HCT116 (cell line): ENCODE measurements around the gene SMARCAL1.

Experiments
- EZH2 ChIP-seq: fragments of 200-600 bp; sonication (generic); IDR thresholded peaks from 2 replicates; pipeline ENCODE4 v1.6.1; 2017; ENCODE audit warnings: antibody characterized with exemption, mixed run types
- REST ChIP-seq: IDR thresholded peaks from 2 replicates; pipeline ENCODE4 v1.6.1; 2012; ENCODE audit warnings: low read depth
- YY1 ChIP-seq: IDR thresholded peaks from 2 replicates; pipeline ENCODE4 v1.6.1; 2011; ENCODE audit warnings: low read length, low read depth, moderate library complexity, mild to moderate bottlenecking; ENCODE audit not compliant: insufficient replicate concordance; ENCODE audit errors: extremely low read depth
- ZBTB33 ChIP-seq: IDR thresholded peaks from 2 replicates; pipeline ENCODE4 v1.6.1; 2011; ENCODE audit warnings: mild to moderate bottlenecking, low read length, moderate library complexity; ENCODE audit not compliant: insufficient replicate concordance; ENCODE audit errors: extremely low read depth
- TF ChIP-seq, protein P1 (sequence below): IDR thresholded peaks from 2 replicates; pipeline ENCODE4 v1.6.1; 2012
- TF ChIP-seq, protein P2 (sequence below), 3 experiments: fragments of 200-600 bp in 1 of 3; sonication (generic) in 1 of 3; IDR thresholded peaks in 2 of 3; conservative IDR thresholded peaks in 1 of 3; 2 replicates each; pipeline ENCODE4 v1.5.1; 2012 to 2017; ENCODE audit warnings: low read depth in 2 of 3, low read length in 2 of 3, antibody characterized with exemption in 1 of 3, borderline replicate concordance in 1 of 3, control low read depth in 1 of 3, mild to moderate bottlenecking in 1 of 3, mixed read lengths in 1 of 3, mixed run types in 1 of 3, moderate library complexity in 1 of 3; ENCODE audit not compliant: insufficient read depth in 1 of 3

DNA sequence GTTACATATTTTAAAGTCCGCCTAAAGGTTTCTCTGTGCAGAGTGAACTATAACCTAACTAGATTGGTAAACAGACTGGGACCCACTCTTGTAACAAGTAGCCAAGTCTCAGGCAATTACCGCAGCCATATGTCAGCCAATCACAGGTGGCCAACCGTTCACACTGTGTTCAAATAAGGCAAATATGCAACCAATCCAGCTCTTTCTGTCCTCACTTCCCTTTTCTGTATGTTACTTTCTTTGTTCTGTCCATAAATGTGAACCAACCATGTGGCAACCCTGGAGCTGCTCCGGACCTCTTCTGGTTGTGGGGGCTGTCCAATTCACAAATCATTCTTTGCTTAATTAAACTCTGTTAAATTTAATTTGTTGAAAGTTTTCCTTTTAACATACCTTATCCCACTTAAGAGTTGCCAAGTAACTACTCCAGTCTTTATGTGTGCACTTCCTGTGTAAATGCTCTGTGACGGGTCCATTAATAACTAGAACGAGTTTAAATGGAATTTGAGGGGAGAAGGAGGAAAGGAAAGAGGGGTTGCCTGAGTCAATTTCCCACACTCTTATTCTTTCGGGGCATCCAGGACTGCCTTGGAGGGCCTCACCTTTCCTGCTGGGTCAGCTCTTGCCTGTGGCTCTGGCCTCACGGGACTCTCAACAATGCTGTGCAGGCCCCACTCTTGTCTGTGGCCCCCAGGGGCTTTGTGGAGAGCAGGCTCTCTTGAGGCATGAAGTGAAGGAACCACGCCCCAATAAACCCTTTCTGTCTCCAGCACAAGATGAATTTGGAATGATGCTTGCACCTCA lies 79.7 kb downstream of the SMARCAL1 start:
- TF ChIP-seq, protein P1, sequence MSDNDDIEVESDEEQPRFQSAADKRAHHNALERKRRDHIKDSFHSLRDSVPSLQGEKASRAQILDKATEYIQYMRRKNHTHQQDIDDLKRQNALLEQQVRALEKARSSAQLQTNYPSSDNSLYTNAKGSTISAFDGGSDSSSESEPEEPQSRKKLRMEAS = no peak
- no peak for TF ChIP-seq REST
- TF ChIP-seq, protein P2, sequence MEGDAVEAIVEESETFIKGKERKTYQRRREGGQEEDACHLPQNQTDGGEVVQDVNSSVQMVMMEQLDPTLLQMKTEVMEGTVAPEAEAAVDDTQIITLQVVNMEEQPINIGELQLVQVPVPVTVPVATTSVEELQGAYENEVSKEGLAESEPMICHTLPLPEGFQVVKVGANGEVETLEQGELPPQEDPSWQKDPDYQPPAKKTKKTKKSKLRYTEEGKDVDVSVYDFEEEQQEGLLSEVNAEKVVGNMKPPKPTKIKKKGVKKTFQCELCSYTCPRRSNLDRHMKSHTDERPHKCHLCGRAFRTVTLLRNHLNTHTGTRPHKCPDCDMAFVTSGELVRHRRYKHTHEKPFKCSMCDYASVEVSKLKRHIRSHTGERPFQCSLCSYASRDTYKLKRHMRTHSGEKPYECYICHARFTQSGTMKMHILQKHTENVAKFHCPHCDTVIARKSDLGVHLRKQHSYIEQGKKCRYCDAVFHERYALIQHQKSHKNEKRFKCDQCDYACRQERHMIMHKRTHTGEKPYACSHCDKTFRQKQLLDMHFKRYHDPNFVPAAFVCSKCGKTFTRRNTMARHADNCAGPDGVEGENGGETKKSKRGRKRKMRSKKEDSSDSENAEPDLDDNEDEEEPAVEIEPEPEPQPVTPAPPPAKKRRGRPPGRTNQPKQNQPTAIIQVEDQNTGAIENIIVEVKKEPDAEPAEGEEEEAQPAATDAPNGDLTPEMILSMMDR (IDR thresholded peaks at IDR 0.05 in 2 of 3, conservative IDR thresholded peaks at IDR 0.05 in 1 of 3; ENCODE audit: borderline replicate concordance in 1 of 3, insufficient read depth in 1 of 3, low read depth in 2 of 3, low read length in 2 of 3) = no peak
- TF ChIP-seq YY1 = no peak
- no peak for TF ChIP-seq ZBTB33
- TF ChIP-seq EZH2 = no peak
